ENCODE data around the gene SUGCT. TPM values are rescaled to one million over a fixed set of nuclear protein-coding genes. Genes with fewer than 3 reads are reported as not detected.

Gene SUGCT
- polyA plus RNA-seq, 1 experiment, result 12.5 TPM

DNA sequence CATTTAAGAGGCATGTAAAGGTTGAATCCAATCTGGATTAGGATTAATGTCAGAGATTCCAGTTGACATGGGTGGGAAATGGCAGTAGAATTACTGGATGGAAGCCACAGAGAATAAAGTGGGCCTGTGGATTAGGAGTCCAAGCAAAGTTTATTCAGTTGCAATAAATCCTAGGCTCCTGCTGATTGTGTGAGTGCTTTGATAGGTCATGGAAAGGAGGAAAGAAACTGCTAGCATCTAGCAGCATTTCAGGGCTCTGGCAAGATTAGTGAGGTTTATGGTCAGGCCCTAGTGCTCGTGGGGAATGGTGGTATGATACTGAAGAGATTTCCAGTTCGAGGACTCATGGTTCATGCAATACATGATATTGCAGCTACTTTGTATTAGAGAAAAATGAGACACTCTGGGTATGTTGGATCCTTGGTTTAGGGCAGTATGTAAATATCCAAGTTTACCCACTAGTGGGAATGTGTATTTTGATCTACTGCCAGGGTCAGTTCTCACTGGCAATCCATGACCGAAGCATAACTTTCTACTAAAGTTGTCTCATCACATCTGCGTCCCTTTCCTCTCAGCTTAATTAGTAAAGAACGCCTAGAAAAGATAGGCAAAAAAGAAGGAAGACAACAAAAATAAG, 235.0 kb downstream of the SUGCT start:
- Histone ChIP-seq H3K4me3 (ENCODE audit: low read depth, low read length) (no peak overlapping the region), H3K27ac (ENCODE audit: low read depth, low read length) (no peak overlapping the region), H3K27me3 (ENCODE audit: control insufficient read depth, insufficient read depth, low read length) (no peaks in the 10 kb centered on the region), H3K9me3 (ENCODE audit: control insufficient read depth, insufficient read depth, low read length) (no peaks in the 10 kb centered on the region)
- no peak for DNase-seq (ENCODE audit: low read depth, low spot score)
- TF ChIP-seq, protein P1, sequence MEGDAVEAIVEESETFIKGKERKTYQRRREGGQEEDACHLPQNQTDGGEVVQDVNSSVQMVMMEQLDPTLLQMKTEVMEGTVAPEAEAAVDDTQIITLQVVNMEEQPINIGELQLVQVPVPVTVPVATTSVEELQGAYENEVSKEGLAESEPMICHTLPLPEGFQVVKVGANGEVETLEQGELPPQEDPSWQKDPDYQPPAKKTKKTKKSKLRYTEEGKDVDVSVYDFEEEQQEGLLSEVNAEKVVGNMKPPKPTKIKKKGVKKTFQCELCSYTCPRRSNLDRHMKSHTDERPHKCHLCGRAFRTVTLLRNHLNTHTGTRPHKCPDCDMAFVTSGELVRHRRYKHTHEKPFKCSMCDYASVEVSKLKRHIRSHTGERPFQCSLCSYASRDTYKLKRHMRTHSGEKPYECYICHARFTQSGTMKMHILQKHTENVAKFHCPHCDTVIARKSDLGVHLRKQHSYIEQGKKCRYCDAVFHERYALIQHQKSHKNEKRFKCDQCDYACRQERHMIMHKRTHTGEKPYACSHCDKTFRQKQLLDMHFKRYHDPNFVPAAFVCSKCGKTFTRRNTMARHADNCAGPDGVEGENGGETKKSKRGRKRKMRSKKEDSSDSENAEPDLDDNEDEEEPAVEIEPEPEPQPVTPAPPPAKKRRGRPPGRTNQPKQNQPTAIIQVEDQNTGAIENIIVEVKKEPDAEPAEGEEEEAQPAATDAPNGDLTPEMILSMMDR (IDR thresholded peaks at IDR 0.05; ENCODE audit: low read depth, low read length), result no peak
- ChIA-PET CTCF (no interaction called here), POLR2A (no interaction called here)

DNA sequence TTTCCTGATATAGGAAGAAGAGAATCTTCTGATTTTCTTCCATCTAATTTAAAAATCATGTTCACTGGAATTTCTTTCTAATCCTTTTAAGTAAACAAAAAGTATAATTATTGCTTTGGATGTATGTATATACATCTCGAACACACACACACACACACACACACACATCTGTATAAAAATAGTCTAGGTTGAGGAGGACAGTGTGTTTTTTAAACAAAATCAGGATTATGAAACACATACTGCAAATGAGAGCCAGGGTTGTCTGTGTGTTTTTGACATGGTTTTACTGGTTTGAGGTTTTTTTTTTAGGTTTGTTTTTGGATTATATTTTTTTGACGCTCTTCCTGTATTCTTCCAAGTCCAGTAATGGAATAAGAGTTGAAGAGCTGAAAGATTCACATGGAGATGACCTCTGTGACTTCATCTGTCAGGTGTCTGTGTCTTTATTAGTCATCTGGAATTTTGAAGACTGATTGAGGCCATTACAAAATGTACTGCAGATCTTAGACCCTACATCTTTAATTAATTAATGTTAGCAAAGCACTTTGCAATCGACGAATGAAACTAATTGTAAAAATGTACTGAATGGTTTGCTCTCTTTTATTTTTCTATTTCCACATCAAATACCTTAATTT, 237.1 kb downstream of the SUGCT start:
- H3K27ac ChIP-seq (ENCODE audit: low read depth, low read length), result no peak overlapping the region
- TF ChIP-seq, protein P1 (IDR thresholded peaks at IDR 0.05; ENCODE audit: low read depth, low read length), result no peak
- H3K4me3 ChIP-seq (ENCODE audit: low read depth, low read length), result no peak overlapping the region
- DNase-seq (ENCODE audit: low read depth, low spot score), result no peak
- no peaks in the 10 kb centered on the region for H3K9me3 ChIP-seq (ENCODE audit: control insufficient read depth, insufficient read depth, low read length)
- H3K27me3 ChIP-seq (ENCODE audit: control insufficient read depth, insufficient read depth, low read length), result no peaks in the 10 kb centered on the region
- CTCF ChIA-PET, result no interaction called here
- POLR2A ChIA-PET, result interaction anchor here (0.7 kb wide), 1 partner anchor 763 kb away, joined by 3 read pairs; no protein-coding TSS in a partner anchor

DNA sequence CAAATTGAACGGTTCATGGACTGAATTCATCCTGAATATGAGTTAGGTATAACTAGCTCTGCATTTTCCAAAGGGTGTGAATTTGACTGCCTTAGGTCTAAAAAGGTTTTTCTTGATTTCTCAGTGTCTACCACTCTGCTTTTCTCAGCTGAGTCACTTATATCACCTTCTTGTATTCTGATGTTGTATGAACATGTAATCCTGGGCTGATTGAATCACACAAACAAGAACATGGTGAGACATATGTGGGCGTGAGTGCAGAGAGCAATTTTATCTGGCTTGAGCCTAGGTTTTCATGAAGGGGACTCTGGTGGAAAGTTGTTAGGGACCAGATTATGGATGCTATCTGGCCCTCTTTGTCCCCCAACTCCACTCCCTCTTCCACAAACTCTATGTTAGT, 239.8 kb downstream of the SUGCT start:
- TF ChIP-seq, protein P1 (IDR thresholded peaks at IDR 0.05; ENCODE audit: low read depth, low read length), result no peak
- Histone ChIP-seq H3K9me3 (ENCODE audit: control insufficient read depth, insufficient read depth, low read length) (no peaks in the 10 kb centered on the region), H3K27ac (ENCODE audit: low read depth, low read length) (no peak overlapping the region), H3K4me3 (ENCODE audit: low read depth, low read length) (no peak overlapping the region), H3K27me3 (ENCODE audit: control insufficient read depth, insufficient read depth, low read length) (no peaks in the 10 kb centered on the region)
- POLR2A ChIA-PET, result no interaction called here
- CTCF ChIA-PET, result no interaction called here
- DNase-seq (ENCODE audit: low read depth, low spot score), result no peak

DNA sequence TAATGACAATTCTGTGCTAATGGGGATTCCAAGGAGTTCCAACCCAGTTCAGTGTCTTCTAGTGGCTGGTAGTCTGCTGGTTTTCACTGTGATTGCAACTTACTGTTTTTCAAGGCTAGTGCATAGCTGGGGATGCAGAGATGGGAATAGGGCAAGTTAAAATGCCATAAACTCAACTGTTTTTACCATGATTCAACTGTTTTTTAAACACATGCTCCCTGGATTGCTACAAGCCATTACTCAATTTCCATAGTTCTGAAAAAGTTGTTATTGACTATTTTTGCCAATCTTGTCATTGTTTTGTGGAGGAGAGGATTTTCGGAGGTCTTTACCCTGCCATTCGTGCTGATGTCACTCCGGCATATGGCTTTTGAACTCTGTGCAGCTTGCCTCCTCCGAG, 245.3 kb downstream of the SUGCT start:
- Histone ChIP-seq H3K4me3 (ENCODE audit: low read depth, low read length) (no peak overlapping the region), H3K27me3 (ENCODE audit: control insufficient read depth, insufficient read depth, low read length) (no peaks in the 10 kb centered on the region), H3K9me3 (ENCODE audit: control insufficient read depth, insufficient read depth, low read length) (no peaks in the 10 kb centered on the region), H3K27ac (ENCODE audit: low read depth, low read length) (no peak overlapping the region)
- CTCF ChIA-PET, result no interaction called here
- POLR2A ChIA-PET, result no interaction called here
- TF ChIP-seq, protein P1 (IDR thresholded peaks at IDR 0.05; ENCODE audit: low read depth, low read length), result no peak
- no peak for DNase-seq (ENCODE audit: low read depth, low spot score)

DNA sequence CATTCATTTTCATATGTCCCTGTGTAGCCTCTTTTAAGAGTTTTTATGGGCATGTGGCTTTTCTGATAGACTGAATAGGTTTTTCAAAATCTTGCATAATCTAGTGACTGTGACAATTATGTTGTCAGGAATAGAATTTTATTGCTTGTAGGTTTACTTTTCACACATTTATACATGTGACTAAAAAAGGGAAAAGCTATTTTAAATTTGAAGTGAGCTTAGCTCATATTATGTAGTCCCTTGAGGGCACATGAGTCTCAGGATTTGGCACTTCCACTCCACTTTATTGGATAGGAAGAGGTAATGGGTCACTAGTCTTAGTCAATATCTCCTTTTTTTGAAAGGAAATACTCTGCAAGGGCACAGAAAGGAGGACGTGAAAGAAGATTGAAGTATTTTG, 247.3 kb downstream of the SUGCT start:
- TF ChIP-seq, protein P1 (IDR thresholded peaks at IDR 0.05; ENCODE audit: low read depth, low read length), result no peak
- no peak for DNase-seq (ENCODE audit: low read depth, low spot score)
- no peak overlapping the region for H3K4me3 ChIP-seq (ENCODE audit: low read depth, low read length)
- no peaks in the 10 kb centered on the region for H3K9me3 ChIP-seq (ENCODE audit: control insufficient read depth, insufficient read depth, low read length)
- CTCF ChIA-PET, result no interaction called here
- no peak overlapping the region for H3K27ac ChIP-seq (ENCODE audit: low read depth, low read length)
- no peaks in the 10 kb centered on the region for H3K27me3 ChIP-seq (ENCODE audit: control insufficient read depth, insufficient read depth, low read length)
- POLR2A ChIA-PET, result no interaction called here

All from AG04450 (cell line).